DMS114 treated with DMSO at 0.1 percent for 48 hours (cell line): ENCODE data around the gene SNAPC4.
"Not testable (repeated sequence)": the region's sequence is repeated elsewhere in the genome, so short reads cannot be mapped to it uniquely, and the experiment has no call there.

Experiments
- DNase-seq: peaks from one replicate; lab custom pipeline; 2025; ENCODE audit not compliant: unreplicated experiment; lab: John Stamatoyannopoulos, UW

The SNAPC4 gene

DNA sequence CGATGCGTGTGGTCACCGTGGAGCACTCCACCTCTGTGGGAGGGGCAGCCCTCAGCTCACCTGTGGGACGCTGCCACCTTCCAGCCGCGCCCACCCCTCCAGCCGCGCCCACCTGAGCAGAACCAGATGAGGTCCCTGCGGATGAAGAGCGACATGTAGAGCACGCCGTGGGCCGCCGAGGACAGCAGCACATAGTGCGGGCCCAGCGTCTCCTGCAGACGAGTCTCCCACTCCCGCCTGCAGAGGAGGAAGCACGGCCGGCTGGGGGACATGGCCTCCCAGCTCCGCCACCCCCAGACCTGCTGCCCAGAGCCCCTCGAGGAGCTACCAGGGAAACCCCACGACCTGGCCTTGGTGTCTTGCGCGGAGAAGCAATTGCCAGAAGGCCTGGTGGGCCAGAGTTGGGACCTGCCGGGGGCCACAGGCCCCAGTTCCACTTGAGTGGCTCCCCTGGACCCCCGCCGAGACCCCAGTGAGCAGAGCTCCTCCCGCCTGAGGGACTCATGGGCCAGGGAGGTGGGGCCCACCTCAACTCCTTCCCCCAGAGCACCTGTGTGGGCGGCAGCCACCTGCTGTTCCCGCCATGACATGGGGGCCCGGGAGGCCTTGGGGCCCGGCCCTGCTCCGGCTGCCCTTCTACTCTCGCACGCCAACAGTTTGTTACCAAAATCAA is 33.2 kb upstream of the SNAPC4 start:
- no peak for DNase-seq

DNA sequence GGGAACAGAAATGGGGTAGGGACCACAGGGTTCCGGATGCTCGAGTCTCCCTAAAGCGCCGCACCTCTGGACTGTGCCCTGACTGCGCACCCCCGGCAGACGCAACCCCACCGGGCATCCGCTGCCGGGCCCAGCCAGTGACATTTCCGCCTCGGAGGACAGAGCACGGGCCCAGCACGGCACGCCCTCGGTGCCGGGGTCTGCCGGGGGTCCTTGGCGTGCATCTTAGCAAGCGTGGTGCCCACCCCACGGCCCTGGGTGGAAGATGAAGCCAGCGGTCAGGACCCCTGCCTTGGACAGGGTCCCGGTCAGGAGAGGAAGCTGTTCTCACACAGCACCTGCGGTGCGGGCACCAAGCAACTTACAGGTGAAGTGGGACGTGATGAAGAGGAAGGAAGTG is 32.6 kb upstream of the SNAPC4 start:
- DNase-seq = no peak

- no peak for DNase-seq
Measured at GRCh38 chr9:136431782-136432350, 31.9 kb upstream of the SNAPC4 start.

GRCh38 chr9:136430588-136431234 is 30.7 kb upstream of the SNAPC4 start:
- DNase-seq = no peak

DNA sequence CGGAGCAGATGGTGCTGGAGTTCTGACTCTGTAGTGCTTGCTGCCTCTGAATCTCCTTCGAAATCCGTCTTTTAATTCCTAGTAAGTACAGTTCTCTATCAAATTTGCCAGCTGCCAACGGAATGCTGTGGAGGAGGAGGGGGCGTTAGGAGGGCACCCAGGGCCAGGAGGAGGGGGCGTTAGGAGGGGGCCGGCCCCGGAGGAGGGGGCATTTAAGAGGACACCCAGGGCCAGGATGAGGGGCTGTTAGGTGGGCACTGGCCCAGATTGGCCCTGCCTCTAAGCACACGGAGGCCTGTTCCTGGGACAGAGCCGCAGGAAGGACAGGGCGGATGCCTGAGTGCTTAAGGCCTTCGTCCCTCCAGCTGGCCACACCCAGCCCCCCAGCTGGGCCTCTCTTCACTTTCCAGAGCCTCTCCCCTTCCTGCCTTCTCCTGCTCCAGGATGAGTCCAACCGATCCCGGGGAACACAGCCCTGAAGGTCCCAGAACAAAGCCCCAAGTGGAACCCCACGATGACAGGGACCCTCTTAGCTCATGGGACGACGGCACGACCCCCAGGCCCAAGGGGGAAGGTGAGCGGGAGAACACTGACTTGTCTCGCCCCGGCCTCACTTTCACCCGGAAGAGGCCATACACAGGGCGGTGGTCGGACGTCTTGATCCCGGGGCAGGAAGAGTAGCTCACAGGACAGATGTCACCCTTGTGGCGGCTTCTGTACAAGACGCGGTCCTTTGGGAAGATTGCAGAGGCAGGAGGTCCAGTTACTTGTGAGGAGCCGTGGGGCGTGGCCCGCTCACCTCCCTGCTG is 29.9 kb upstream of the SNAPC4 start:
- no peak for DNase-seq

DNA sequence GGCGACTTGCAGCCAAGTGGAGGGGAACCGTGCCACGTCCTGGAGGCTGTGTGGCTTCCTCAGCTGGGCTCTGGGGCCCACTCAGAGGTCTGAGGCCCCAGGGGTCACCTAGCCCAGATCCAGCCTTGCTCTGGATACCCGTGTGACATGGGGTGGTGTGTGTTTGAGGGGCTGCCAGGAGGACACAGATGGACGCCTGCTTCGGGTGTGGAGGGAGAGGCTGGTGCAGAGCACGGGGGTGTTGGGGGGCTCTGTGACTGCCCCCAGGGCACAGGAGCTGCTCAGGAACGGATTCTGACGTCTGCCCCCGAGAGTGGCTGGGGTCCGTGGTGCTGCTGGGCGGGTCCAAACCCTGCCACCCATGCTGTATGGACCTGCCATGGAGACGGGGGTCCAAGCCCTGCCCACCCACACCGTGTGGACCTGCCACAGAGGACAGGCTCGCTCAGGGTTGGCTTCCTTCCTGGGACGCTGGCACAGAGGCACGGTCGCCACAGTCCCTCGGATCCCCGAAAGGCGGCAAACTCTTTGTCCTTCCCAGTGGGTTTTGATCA is 29.2 kb upstream of the SNAPC4 start:
- no peak for DNase-seq

- DNase-seq = no peak
Measured at GRCh38 chr9:136426787-136427186, 26.8 kb upstream of the SNAPC4 start.

GRCh38 chr9:136425367-136425766 is 25.4 kb upstream of the SNAPC4 start:
- DNase-seq = not testable (repeated sequence)

DNA sequence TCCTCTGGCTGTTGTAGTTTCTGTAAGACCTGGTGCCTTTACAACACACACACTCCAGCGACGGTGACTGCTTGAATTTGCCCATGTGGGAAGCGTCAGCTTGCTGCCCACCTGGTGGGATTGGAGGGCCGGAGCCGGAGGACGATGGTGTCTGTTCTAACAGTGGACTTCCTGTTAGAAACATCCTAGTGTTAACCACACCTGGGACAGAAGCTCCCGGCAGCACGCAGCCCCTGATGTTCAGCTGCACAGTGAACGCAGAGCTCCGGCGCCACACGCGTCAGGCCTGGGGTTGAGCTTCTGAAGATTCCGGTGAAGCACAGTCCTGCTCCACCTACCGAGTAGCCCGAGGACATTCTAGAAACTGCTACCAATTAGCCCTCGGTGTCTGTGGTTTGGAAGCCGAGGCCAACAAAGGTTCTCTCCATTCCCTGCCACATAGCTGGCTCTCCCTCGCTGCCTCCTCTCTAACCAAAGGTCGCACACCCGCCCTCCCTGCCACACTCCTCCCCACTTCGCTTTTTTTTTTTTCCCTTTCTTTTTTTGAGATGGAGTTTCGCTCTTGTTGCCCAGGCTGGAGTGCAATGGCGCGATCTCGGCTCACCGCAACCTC is 24.9 kb upstream of the SNAPC4 start:
- no peak for DNase-seq

- no peak for DNase-seq
Measured at GRCh38 chr9:136423432-136424146, 23.6 kb upstream of the SNAPC4 start.

- DNase-seq = no peak
Measured at GRCh38 chr9:136422876-136423275, 22.9 kb upstream of the SNAPC4 start.

- DNase-seq = no peak
Measured at GRCh38 chr9:136421791-136422190, 21.8 kb upstream of the SNAPC4 start.

DNA sequence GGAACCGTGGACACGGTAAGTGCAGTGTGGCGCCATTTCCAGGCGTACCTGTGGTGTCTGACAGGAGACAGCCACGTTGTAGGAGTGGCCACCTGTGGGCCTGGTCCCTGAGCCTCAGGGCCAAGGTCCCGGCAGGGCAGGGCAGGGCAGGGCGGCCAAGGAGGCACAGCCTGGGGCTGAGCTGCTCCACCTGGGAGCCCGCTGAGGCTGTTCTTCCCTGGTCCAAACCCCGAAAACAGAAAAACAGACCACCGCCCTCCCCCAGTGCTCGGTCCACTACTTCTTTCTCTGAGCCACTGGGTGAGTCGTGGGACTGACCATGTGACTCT is 19.1 kb upstream of the SNAPC4 start:
- DNase-seq = no peak

DNA sequence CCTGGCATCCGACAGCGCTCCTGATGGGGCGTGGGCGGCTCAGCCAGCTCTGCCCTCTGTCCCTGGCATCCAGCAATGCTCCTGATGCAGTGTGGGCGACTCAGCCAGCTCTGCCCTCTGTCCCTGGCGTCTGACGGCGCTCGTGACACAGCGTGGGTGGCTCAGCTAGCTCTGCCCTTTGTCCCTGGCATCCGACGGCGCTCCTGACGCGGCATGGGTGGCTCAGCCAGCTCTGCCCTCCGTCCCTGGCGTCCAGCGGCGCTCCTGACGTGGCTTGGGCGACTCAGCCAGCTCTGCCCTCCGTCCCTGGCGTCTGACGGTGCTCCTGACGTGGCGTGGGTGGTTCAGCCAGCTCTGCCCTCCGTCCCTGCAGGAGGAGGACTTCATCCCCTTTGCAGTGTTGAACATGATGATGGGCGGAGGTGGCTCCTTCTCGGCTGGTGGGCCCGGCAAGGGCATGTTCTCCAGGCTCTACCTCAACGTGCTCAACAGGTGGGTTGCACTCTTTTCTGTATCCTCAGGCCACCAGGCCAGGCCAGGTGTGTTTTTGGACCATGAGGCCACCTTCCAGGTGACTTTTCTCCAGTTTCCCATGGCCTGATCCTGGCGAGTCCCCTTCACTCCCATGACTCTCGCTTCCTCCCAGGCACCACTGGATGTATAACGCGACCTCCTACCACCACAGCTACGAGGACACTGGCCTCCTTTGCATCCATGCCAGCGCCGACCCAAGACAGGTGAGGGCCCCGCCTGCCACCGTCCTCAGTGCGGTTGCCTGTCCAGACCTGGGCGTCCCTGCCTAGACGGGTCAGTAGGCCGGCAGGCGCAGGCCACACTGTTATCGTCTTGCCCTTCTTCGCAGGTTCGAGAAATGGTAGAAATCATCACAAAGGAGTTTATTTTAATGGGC is 18.5 kb upstream of the SNAPC4 start:
- no peak for DNase-seq

DNA sequence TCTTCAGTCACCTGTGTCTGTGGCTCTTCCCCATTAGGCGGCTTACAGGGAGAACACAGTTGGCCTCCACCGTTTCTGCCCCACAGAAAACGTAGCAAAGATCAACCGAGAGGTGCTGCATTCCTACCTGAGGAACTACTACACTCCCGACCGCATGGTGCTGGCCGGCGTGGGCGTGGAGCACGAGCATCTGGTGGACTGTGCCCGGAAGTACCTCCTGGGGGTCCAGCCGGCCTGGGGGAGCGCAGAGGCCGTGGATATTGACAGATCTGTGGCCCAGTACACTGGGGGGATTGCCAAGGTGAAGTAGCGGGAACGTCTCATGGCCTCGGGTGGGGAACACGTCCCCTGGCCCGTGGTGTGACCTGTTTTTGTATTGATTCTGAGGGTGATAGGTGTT is 16.9 kb upstream of the SNAPC4 start:
- no peak for DNase-seq

GRCh38 chr9:136416427-136416826 is 16.5 kb upstream of the SNAPC4 start:
- DNase-seq = no peak

- DNase-seq = no peak
Measured at GRCh38 chr9:136412962-136413361, 13.0 kb upstream of the SNAPC4 start.

DNA sequence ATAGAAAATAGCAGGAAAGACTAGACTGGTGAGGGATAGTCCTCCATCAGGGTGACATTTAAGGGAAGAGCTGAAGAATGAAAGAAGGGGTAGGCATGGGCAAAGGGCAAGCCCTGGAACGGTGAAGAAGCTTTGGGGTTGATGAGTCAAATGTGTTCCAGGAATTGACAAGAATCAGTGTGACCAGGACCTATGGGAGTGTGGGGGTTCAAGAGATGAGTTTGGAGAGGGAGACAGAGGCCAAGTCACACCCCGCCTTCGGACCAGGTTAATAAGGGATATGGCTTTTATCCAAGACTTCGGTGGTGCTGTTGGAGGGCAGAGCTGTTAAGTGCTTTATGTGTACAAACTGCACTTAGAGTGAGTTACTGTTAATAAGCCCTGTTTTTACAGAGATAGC is 11.4 kb upstream of the SNAPC4 start:
- DNase-seq = no peak

DNA sequence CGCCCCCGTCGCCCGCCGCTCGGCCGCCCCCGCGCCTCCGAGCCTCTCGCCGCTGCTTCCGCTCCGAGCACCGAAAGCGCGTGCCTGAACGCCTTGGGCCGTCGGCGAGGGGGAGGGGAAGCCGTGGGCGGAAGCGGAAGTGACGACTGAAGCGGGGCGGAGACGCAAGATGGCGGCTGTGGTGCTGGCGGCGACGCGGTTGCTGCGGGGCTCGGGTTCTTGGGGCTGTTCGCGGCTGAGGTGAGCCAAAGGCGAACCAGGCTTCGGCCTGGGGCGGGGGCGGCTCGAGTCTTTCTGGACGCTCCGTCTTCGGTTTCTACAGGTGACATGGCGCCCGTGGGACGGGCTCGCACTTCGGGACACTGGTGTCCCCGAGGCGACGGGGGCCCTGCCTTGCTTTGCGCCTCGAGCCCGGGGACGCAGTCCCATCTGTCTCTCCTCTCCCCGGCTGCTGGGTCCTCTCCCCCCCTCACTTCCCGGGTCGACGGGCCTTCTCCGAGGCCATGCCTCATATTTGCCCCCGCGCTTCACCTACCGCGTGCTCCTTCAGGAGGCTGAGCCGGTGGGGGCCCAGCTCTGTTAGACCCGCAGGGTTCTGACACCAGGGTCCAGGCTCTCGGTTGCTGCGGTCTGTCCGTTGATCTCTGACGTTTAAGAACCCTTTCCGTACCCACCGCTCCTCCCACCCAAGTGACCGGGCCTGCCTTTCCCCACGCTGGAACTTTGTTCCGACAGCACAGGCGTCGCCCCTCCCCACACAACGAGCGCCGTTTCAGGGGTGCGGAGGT is 10.7 kb upstream of the SNAPC4 start, which contains the start of the genes ENTR1 and PMPCA:
TSS of gene ENTR1 (minus strand) at position 115 of the 788 bp plus-strand sequence. CDS start 217 bp downstream, outside the sequence.
TSS of gene PMPCA (plus strand) at position 159 of the 788 bp plus-strand sequence. CDS start at position 170, 11 bp downstream.
- peak; percentile 60 for DNase-seq
